GM12878 (cell line): ENCODE results near the gene AXL. TPM values are rescaled to one million over a fixed set of nuclear protein-coding genes. Genes with fewer than 3 reads are reported as not detected.

Experiments used
- ATAC-seq: fragments of 200-7000 bp; cut with Tn5 transposase; 3 replicates; pipeline ENCODE4 v1.9.1; 2020; ENCODE audit warnings: mild to moderate bottlenecking, moderate library complexity
- BruUV-seq: library from RNA; stranded (reverse); fragments of 400-500 nt; replicated peaks from 2 replicates; lab custom pipeline; 2021; lab: Mats Ljungman, UMichigan
- CTCF ChIA-PET: fragments of 300-600 bp; sonication (Branson Sonifier 250); formaldehyde crosslinking; extraction: SDS; loops from one replicate; lab custom pipeline; 2021; ENCODE audit warnings: inconsistent platforms; lab: Yijun Ruan, JAX
- POLR2A ChIA-PET: fragments of 350-600 bp; formaldehyde crosslinking; extraction: SDS; loops from one replicate; lab custom pipeline; 2021; ENCODE audit warnings: inconsistent platforms; lab: Charles Lee
- RAD21 ChIA-PET: fragments of 300-600 bp; sonication (Branson Sonifier 250); formaldehyde crosslinking; loops from one replicate; lab custom pipeline; 2023; ENCODE audit warnings: antibody characterized with exemption; ENCODE audit not compliant: unreplicated experiment; lab: Charles Lee
- SMC1A ChIA-PET: fragments of 300-600 bp; sonication (Branson Sonifier 250); formaldehyde crosslinking; loops from one replicate; lab custom pipeline; 2023; ENCODE audit not compliant: unreplicated experiment, uncharacterized antibody; lab: Charles Lee
- DNase-seq: peaks from one replicate; pipeline ENCODE4 v3.0.0-alpha.2; 2011; ENCODE audit warnings: low read depth, low spot score
- FAIRE-seq: peaks from 3 replicates; lab custom pipeline; 2011; peaks lifted over from hg19 to GRCh38; lab: Jason Lieb, UNC
- H2AFZ ChIP-seq: 2 replicates; pipeline ENCODE4 v1.6.0; 2011; ENCODE audit warnings: low read depth, low read length, control low read depth; ENCODE audit not compliant: control insufficient read depth
- H3K27ac ChIP-seq: 2 replicates; pipeline ENCODE4 v1.5.1; 2011; ENCODE audit warnings: control low read depth; ENCODE audit not compliant: control insufficient read depth, insufficient read depth
- H3K27me3 ChIP-seq, 2 experiments: replicated peaks in 1 of 2; 2 replicates each; pipeline versions ENCODE4 v1.6.0 to v1.6.1; 2011; ENCODE audit warnings: low read length in 1 of 2; ENCODE audit not compliant: control insufficient read depth in 2 of 2, insufficient read depth in 2 of 2
- H3K36me3 ChIP-seq, 2 experiments: 2 replicates each; pipeline ENCODE4 v1.5.1; 2011; ENCODE audit warnings: low read length in 1 of 2; ENCODE audit not compliant: control insufficient read depth in 2 of 2, insufficient read depth in 2 of 2
- H3K4me1 ChIP-seq: 2 replicates; pipeline ENCODE4 v1.6.1; 2011; ENCODE audit warnings: mild to moderate bottlenecking, low read length, moderate library complexity, mixed read lengths; ENCODE audit not compliant: control insufficient read depth, insufficient read depth
- H3K4me2 ChIP-seq: 2 replicates; pipeline ENCODE4 v1.6.0; 2011; ENCODE audit warnings: control low read depth; ENCODE audit not compliant: control insufficient read depth, insufficient read depth
- H3K4me3 ChIP-seq: fragments of 200-600 bp; sonication (generic); 2 replicates; pipeline ENCODE4 v1.5.1; 2016
- H3K79me2 ChIP-seq: 2 replicates; pipeline ENCODE4 v1.6.0; 2011; ENCODE audit warnings: low read length; ENCODE audit not compliant: control insufficient read depth, insufficient read depth
- H3K9ac ChIP-seq: 2 replicates; pipeline ENCODE4 v1.8.0; 2011; ENCODE audit warnings: low read length, control low read depth, mixed read lengths; ENCODE audit not compliant: control insufficient read depth, insufficient read depth
- H3K9me3 ChIP-seq: replicated peaks from 3 replicates; pipeline ENCODE4 v1.5.1; 2011; ENCODE audit warnings: mild to moderate bottlenecking, low read length; ENCODE audit not compliant: control insufficient read depth, insufficient read depth
- H4K20me1 ChIP-seq: 2 replicates; pipeline ENCODE4 v1.6.0; 2011; ENCODE audit not compliant: control insufficient read depth, insufficient read depth
- MTA3 ChIP-seq: IDR thresholded peaks from 2 replicates; pipeline ENCODE4 v1.6.1; 2012; ENCODE audit warnings: low read length, inconsistent platforms, borderline replicate concordance
- MXI1 ChIP-seq: fragments of 150-350 bp; IDR thresholded peaks from 2 replicates; pipeline ENCODE4 v1.6.1; 2011; ENCODE audit warnings: low read depth, mild to moderate bottlenecking, inconsistent platforms, low read length, improper control_type of control experiment
- POLR2A ChIP-seq: IDR thresholded peaks from 2 replicates; pipeline ENCODE4 v1.6.1; 2011; ENCODE audit warnings: low read depth, mild to moderate bottlenecking, low read length
- WGBS: methylation state at CpG from one replicate; pipeline ENCODE4 v1.1.6; 2016; ENCODE audit warnings: low lambda C conversion rate; ENCODE audit not compliant: insufficient replicate concordance, insufficient coverage; ENCODE audit errors: missing lambda C conversion rate; 5-methylcytosine and 5-hydroxymethylcytosine counted together
- in situ Hi-C: fragments of 300-500 bp; cut with MboI; formaldehyde crosslinking; loops from 9 replicates; pipeline ENCODE4 v1.14.3; 2018; ENCODE audit warnings: mixed read lengths
- intact Hi-C: fragments of 100-400 bp; cut with micrococcal nuclease; formaldehyde crosslinking; loops from one replicate; pipeline ENCODE4 v1.14.2; 2022; ENCODE audit not compliant: unreplicated experiment
- polyA plus RNA-seq, 11 experiments: library from polyadenylated mRNA; depleted of rRNA in 4 of 11; unstranded in 6 of 11; stranded (reverse) in 5 of 11; fragments of >200 nt; fragmentation: Nextera tagmentation in 4 of 11; fragmentation: Illumina TruSeq in 1 of 11; extraction: Ambion mirVana in 4 of 11; extraction: Trizol in 1 of 11; gene quantifications; 1 replicate in 1 of 11; 2 replicates in 10 of 11; pipeline versions ENCODE4 v1.2.1 to v1.2.3, GENCODE V29; 2011 to 2016; ENCODE audit warnings: inconsistent platforms in 2 of 11, missing spikeins in 2 of 11, low read depth in 1 of 11
- total RNA-seq, 4 experiments: library from RNA; depleted of rRNA in 3 of 4; stranded (reverse); fragments of >200 nt in 3 of 4; fragmentation: Illumina TruSeq in 1 of 4; extraction: Trizol in 1 of 4; gene quantifications; 2 replicates each; pipeline versions ENCODE4 v1.2.1 to v1.2.3, GENCODE V29; 2013 to 2021
- TF ChIP-seq, protein P1 (sequence below): fragments of 450-650 bp; conservative IDR thresholded peaks from 2 replicates; pipeline ENCODE4 v1.6.1; 2017; ENCODE audit warnings: mild to moderate bottlenecking, moderate library complexity

The AXL gene
- total and polyA plus RNA-seq, 10 of the 15 experiments (the other 5 are each of a cell fraction or from before 2014, with no cell fraction given): under 0.01 to 0.33 (median 0.07) TPM; not detected in 4

DNA sequence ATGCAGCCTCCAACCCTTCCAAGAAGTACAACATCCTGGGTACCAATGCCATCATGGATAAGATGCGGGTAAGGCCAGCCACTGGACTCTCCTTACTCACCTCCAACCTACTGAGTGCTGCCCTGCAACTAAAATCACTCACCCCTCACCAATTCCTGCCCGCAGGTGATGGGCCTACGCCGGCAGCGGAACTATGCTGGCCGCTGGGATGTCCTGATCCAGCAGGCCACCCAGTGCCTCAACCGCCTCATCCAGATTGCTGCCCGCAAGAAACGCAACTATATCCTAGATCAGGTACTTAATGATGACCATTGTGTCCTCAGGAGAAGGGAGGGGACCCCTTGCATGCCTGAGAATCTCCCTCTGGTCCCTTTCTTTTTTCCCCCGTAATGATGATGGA lies 75.4 kb downstream of the AXL start:
- Histone ChIP-seq H3K79me2 (peaks cover 10% of the 10 kb centered on the region), H4K20me1 (no peaks in the 10 kb centered on the region), H3K4me1 (peaks cover 40% of the 10 kb centered on the region), H3K9ac (no peak overlapping the region), H3K4me2 (no peak overlapping the region), H3K4me3 (no peak overlapping the region), H3K9me3 (no peaks in the 10 kb centered on the region), H3K36me3 (peaks cover 51 to 72% of the 10 kb centered on the region in 2 experiments), H3K27ac (no peak overlapping the region), H3K27me3 (no peaks in the 10 kb centered on the region), H2AFZ (no peak overlapping the region)
- intact Hi-C loops (no loop called here), in situ Hi-C loops (no loop called here)
- no TSS peak for BruUV-seq
- TF ChIP-seq POLR2A (0 out of 2 replicates have a peak, but pooled peaks have one; percentile 6), MXI1 (no peak)
- ChIA-PET SMC1A (no interaction called here), CTCF (interaction anchor here (1.4 to 7.5 kb wide), 2 partner anchors 14 to 70 kb away, joined by 4 to 50 read pairs; partner anchors contain the start of gene B9D2), RAD21 (no interaction called here), POLR2A (interaction anchor here (0.9 kb wide), 1 partner anchor 130 kb away, joined by 8 read pairs; no protein-coding TSS in a partner anchor)
- no peak for ATAC-seq
- WGBS: 97% methylated on average over 10 of the region's 10 CpGs
- no peak for DNase-seq
- FAIRE-seq: no peak

- WGBS: 91% methylated on average over 6 of the region's 6 CpGs
- Histone ChIP-seq H3K79me2 (peaks cover 10% of the 10 kb centered on the region), H3K4me1 (peaks cover 40% of the 10 kb centered on the region), H3K36me3 (peaks cover 51 to 68% of the 10 kb centered on the region in 2 experiments), H2AFZ (no peak overlapping the region), H3K9ac (no peak overlapping the region; the same call in 1 of the 2 replicates), H3K27ac (no peak overlapping the region; the same call in 1 of the 2 replicates), H3K27me3 (no peaks in the 10 kb centered on the region), H3K4me3 (no peak overlapping the region), H4K20me1 (no peaks in the 10 kb centered on the region), H3K4me2 (no peak overlapping the region), H3K9me3 (no peaks in the 10 kb centered on the region)
- TF ChIP-seq, protein P1, sequence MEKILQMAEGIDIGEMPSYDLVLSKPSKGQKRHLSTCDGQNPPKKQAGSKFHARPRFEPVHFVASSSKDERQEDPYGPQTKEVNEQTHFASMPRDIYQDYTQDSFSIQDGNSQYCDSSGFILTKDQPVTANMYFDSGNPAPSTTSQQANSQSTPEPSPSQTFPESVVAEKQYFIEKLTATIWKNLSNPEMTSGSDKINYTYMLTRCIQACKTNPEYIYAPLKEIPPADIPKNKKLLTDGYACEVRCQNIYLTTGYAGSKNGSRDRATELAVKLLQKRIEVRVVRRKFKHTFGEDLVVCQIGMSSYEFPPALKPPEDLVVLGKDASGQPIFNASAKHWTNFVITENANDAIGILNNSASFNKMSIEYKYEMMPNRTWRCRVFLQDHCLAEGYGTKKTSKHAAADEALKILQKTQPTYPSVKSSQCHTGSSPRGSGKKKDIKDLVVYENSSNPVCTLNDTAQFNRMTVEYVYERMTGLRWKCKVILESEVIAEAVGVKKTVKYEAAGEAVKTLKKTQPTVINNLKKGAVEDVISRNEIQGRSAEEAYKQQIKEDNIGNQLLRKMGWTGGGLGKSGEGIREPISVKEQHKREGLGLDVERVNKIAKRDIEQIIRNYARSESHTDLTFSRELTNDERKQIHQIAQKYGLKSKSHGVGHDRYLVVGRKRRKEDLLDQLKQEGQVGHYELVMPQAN: no peak
- no peak for TF ChIP-seq MTA3
- ChIA-PET POLR2A (no interaction called here), RAD21 (no interaction called here), SMC1A (interaction anchor here (1.0 to 4.1 kb wide), 2 partner anchors 12 to 24 kb away, joined by 3 to 36 read pairs; no protein-coding TSS in a partner anchor), CTCF (interaction anchor here (0.6 to 7.5 kb wide), 3 partner anchors 13 to 61 kb away, joined by 3 to 50 read pairs (median 6); partner anchors contain the start of gene HNRNPUL1)
- intact Hi-C loops (no loop called here), in situ Hi-C loops (no loop called here)
- FAIRE-seq: no peak
- no peak for ATAC-seq
- DNase-seq: no peak
- no TSS peak for BruUV-seq
Observed at GRCh38 chr19:41295499-41295898, 76.5 kb downstream of the AXL start.
